ENCODE data around the gene THOC1. TPM values are rescaled to one million over a fixed set of nuclear protein-coding genes. Genes with fewer than 3 reads are reported as not detected.
"Not testable (repeated sequence)": the region's sequence is repeated elsewhere in the genome, so short reads cannot be mapped to it uniquely, and the experiment has no call there.

The THOC1 gene
- total and polyA plus RNA-seq, 2 of the 8 experiments (the other 6 are each of a cell fraction or from before 2014, with no cell fraction given), result 19.1 to 66.4 TPM

GRCh38 chr18:289970-290369 is 22.1 kb upstream of the THOC1 start:
- H3K18ac ChIP-seq (ENCODE audit: extremely low read depth, low read length); H3K9me3 ChIP-seq (ENCODE audit: insufficient read depth in 2 of 2, low read depth in 1 of 2, low read length in 1 of 2); H3K23me2 ChIP-seq (ENCODE audit: low read depth, low read length); H4K8ac ChIP-seq (ENCODE audit: extremely low read depth, insufficient read depth, low read length); DNase-seq (ENCODE audit: low read depth in 1 of 2, low spot score in 2 of 2); H2BK15ac ChIP-seq (ENCODE audit: low read length); H3K14ac ChIP-seq (ENCODE audit: insufficient read length); H4K5ac ChIP-seq (ENCODE audit: insufficient read length, low read depth, low read length); H2AFZ ChIP-seq (ENCODE audit: low read length); H4K91ac ChIP-seq (replicated peaks; ENCODE audit: insufficient read length, low read length); H3K4me2 ChIP-seq (ENCODE audit: insufficient read depth in 1 of 2, low read depth in 2 of 2, low read length in 2 of 2); H3K23ac ChIP-seq (ENCODE audit: insufficient read length); H2BK5ac ChIP-seq (ENCODE audit: low read depth, low read length); H3K4me1 ChIP-seq (replicated peaks in 1 of 4; ENCODE audit: control insufficient read depth in 3 of 4, insufficient read depth in 4 of 4, low read length in 3 of 4); H2AK5ac ChIP-seq (ENCODE audit: low read depth, low read length); H3K36me3 ChIP-seq (ENCODE audit: control insufficient read depth in 2 of 4, insufficient read depth in 4 of 4, low read length in 3 of 4); FAIRE-seq; H3K9ac ChIP-seq (replicated peaks in 1 of 4; ENCODE audit: extremely low read depth in 1 of 4, low read depth in 3 of 4, low read length in 3 of 4); H2BK20ac ChIP-seq (ENCODE audit: low read length); POLR2A ChIA-PET (ENCODE audit: partially characterized antibody); H3K4me3 ChIP-seq (ENCODE audit: extremely low read depth in 1 of 4, insufficient read depth in 2 of 4, low read depth in 3 of 4, low read length in 4 of 4); H3K79me2 ChIP-seq (ENCODE audit: control insufficient read depth in 1 of 2, insufficient read depth in 2 of 2, low read length in 2 of 2); H2BK12ac ChIP-seq (ENCODE audit: low read depth, low read length); H4K20me1 ChIP-seq (replicated peaks in 1 of 2; ENCODE audit: control insufficient read depth in 1 of 2, insufficient read depth in 2 of 2, low read length in 2 of 2); H3K79me1 ChIP-seq (ENCODE audit: low read depth, low read length); H3K56ac ChIP-seq (replicated peaks; ENCODE audit: insufficient read length, low read depth, low read length); H3K27ac ChIP-seq (ENCODE audit: low read depth, low read length); H3K4ac ChIP-seq (replicated peaks; ENCODE audit: insufficient read length, low read depth, low read length); H3K27me3 ChIP-seq (replicated peaks in 1 of 4; ENCODE audit: control insufficient read depth in 3 of 4, extremely low read depth in 1 of 4, insufficient read depth in 3 of 4, low read length in 3 of 4); H2BK120ac ChIP-seq (replicated peaks; ENCODE audit: low read depth, low read length): not testable (repeated sequence)
- WGBS, 2 experiments (ENCODE audit: extremely low coverage in 1 of 2, insufficient coverage in 1 of 2, insufficient read length in 1 of 2, insufficient replicate concordance in 2 of 2, low coverage in 1 of 2, low lambda C conversion rate in 2 of 2, missing lambda C conversion rate in 1 of 2), result 93% methylated on average over 2 of the region's 4 CpGs; no CpG with 5 or more reads in 1 of the 2 experiments
- CTCF ChIA-PET (ENCODE audit: partially characterized antibody), result interaction anchor here (0.6 to 1.0 kb wide), 3 partner anchors 9 to 368 kb away, joined by 3 to 4 read pairs (median 4); partner anchors contain the start of gene TYMS

Measured in H1 (cell line).